DND-41 (cell line): ENCODE results near the gene CUBN.

ENCODE experiments used
- EZH2 ChIP-seq: IDR thresholded peaks from 3 replicates; pipeline ENCODE4 v1.6.1; 2012; ENCODE audit warnings: borderline replicate concordance, low read depth, mild to moderate bottlenecking, moderate library complexity, low read length, inconsistent platforms; ENCODE audit not compliant: severe bottlenecking
- TF ChIP-seq, protein P1 (sequence below): IDR thresholded peaks from 2 replicates; pipeline ENCODE4 v1.5.1; 2012; ENCODE audit warnings: borderline replicate concordance, low read length, moderate library complexity, mild to moderate bottlenecking; ENCODE audit not compliant: poor library complexity, severe bottlenecking; ENCODE audit errors: extremely low read depth

DNA sequence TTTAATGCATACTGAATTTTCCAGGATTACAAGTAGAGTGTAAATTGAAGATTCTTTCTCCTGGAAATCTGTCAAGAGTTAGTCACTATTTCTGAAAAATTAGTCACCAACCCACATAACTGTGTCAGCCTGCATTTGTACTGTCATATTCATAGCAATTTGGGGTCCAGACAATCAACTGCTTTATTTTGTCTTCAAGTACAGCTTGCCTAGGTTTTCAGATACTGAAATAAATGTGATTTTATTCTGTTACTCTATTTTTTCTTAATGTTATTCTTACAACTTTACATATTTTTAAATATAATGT lies 55.1 kb downstream of the CUBN start:
- TF ChIP-seq, protein P1, sequence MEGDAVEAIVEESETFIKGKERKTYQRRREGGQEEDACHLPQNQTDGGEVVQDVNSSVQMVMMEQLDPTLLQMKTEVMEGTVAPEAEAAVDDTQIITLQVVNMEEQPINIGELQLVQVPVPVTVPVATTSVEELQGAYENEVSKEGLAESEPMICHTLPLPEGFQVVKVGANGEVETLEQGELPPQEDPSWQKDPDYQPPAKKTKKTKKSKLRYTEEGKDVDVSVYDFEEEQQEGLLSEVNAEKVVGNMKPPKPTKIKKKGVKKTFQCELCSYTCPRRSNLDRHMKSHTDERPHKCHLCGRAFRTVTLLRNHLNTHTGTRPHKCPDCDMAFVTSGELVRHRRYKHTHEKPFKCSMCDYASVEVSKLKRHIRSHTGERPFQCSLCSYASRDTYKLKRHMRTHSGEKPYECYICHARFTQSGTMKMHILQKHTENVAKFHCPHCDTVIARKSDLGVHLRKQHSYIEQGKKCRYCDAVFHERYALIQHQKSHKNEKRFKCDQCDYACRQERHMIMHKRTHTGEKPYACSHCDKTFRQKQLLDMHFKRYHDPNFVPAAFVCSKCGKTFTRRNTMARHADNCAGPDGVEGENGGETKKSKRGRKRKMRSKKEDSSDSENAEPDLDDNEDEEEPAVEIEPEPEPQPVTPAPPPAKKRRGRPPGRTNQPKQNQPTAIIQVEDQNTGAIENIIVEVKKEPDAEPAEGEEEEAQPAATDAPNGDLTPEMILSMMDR: no peak
- no peak for TF ChIP-seq EZH2
